Measurements from ENCODE around the gene MCAT.

The MCAT gene

DNA sequence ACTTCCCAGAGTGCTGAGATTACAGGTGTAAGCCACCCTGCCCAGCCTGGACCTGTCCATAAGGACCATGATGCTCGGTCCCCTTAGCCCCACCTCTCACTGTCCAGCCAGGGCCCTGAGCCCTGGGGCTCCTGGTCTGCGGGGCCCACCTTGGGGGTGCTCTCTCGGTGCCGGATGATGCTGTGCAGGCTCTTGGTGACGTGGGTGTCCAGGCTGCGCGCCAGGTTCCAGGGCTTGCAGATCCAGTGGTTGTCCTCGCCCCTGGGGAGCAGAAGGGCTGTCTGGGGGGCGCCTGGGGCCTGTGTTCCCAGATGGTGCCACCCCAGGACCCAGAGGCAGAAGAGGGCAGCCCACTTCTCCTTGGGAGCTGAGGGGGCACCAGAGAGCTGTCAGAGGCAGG lies 30.4 kb upstream of the MCAT start:
- no peak for DNase-seq (ENCODE audit: low read depth in 2 of 2)

DNA sequence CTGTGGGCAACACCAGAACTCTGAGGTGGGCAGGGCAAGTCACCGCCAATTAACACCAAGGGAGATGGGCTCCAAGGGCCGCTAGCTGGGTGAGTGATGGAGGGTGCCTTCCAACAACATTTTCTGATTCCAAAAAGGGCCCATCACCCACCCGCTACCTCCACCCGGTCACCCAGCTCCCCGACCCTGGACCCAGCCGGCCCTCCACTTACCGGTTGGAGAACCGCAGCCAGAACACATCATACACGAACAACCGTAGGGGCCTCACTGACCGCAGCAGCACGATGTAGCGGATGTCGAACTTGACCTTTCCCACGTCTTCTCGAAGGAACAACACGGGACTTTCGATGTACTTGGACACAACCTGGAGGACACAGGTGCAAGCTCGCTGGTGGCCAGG lies 29.0 kb upstream of the MCAT start:
- no peak for DNase-seq (ENCODE audit: low read depth in 2 of 2)

DNA sequence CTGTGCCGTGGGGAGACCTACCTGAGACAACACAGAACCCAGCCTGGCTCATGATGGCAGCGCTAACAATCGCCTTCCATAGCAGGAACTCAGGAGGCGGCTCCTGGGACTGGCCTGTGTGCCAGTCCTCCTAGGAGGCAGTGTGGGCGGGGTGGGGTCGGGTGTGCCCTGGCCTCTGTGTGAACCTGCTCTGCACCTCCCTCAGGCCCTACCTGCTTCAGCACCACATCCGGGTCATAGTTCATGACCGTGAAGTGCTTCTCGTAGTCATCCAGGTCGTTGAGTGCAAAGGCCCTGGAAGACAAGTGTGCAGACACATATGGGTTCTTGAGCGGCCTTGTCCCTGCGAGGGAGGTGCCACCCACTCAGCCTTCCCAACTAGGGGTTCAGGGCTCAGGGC lies 28.4 kb upstream of the MCAT start:
- DNase-seq (ENCODE audit: low read depth in 2 of 2) = no peak

DNA sequence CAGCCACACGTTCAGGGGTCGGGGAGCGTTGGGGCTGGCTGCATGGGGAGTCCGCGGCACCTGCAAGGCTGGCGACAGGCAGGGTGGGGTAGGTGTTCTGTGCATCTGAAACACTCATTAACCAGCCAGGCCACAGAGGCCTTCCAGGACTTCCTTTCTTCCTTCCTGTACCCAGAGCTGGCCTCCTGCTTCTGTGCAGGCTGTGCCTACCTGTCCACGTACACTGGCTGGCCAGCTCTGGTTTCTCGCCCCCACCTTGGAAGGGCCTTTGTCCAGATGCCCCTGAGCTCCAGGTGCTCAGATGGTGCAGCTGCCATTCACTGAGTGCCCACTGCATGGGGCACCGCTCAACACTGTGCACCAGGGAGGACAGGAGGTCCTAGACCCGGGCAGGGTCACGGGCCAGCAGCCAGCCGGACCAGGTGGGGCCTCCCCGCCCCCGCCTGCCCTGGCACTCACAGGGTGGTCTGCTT lies 27.9 kb upstream of the MCAT start:
- no peak for DNase-seq (ENCODE audit: low read depth in 2 of 2)

DNA sequence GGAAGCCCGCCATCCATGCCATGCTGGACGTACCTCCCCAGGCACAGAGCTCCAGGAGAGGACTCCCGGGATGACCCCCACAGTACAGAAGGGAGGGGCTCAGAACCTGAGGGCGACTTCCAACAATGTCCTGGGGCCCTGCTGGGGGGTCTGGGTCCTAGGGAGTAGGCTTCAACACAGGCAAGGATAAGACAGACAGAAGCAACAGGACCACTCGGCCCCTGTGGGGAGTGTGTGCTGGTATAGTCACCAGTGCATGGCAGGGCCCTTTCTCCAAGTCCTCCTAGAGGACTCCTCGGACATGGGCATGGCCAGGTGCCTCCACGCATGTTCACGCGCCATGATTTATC lies 26.9 kb upstream of the MCAT start:
- no peak for DNase-seq (ENCODE audit: low read depth in 2 of 2)

DNA sequence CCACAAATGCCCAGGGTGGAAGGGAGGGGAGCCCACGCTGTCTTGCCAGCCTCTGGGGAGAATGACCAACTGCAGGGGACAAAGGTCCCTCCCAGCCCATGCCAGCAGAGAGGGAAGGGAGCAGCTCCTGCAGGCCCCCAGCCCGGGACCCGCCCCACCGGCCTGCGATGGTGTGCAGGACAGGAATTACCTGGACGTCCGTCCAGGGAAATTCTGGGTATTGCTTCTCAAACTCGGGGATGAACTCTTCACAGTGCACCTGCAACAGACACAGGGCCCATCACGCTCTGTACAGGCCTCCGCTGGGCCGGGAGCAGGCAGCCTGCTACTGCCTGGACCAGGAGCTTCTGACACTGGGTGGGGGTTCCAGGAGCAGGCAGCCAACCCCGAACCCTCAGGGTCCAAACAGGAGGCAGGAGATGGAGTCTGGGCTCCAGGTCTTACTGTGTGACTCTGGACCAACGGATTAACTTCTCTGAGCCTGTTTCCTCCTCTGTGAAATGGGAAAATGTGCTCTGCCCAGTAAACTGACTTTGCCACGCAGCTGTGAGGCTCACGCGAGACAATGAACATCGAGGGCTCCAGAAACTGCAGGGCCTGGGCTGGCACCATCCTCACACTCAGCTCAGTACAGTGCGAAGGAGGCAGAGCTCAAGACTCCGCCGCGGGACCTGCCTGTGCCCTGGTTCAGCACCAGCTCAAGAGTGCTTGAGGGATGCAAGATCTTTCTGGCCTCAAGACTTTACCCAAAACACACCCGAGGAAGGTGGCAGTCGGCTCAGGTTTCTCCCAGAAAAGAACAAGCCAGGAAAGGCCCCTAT lies 26.3 kb upstream of the MCAT start:
- no peak for DNase-seq (ENCODE audit: low read depth in 2 of 2)

DNA sequence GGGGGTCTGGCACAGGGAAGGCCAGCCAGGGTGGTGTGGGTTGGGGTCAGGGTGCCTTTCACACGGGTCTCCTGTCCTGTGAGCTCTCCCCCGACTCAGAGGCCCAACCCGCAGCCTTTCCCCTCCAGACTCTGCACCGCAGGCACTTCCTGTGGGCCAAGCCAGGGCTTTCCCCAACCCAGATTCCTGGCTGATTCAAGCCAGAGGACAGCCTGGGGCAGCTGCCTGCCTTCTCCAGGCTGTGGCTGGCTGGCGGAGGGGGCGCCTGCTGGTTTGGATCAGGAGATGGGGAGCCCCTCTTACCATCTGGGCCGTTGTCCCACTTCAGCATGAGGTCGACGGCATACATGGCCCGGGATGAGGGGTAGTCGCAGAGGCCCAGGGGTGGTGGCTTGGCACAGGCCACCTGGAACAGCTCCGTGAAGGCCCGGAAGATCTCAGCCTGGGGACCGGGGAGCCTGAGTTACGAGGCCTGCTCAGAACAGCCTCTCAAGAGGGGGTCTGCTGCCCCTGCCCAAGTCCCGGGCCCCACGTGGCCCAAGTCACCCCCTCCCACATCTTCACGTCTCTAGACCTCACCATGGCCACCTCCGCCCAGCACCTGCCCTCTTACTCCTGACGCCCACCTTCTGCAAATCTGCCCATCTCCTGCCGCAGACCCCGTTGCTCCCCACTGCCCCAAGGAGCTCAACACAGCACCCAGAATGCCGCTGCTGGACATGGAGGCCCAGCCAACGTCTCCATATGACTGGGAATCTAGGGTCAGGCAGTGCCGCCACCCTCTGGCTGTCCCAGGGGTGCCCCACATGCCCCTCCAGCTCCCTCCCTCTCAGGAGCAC lies 25.5 kb upstream of the MCAT start:
- DNase-seq (ENCODE audit: low read depth in 2 of 2) = no peak

DNA sequence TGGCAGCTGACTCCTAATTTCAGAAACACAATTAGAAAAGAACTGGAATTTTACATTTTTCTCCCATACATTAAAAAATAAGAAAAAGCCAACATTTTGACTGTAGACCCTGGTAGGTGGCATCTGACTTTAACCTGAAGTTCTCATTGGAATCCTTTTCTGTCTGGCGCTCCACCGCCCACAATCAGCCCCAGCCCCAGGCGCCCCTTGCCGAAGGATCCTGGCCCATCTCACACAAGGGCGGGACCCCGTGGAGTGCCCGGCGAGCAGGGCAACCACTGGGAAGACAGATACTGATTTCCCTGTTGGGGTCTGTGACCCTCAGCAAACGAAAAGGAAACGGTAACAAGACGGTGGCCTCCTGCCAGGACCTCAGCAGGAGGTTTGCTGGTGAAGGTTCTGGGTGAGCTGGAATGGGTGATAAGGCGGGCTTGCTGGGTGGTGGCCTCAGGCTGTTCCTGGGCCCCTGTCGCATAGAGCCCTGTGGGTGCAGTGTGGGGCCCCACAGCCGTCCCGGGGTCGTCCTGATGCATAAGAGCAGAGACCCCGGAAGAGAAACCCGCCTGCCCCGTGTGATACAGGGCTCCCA lies 23.9 kb upstream of the MCAT start:
- DNase-seq (ENCODE audit: low read depth in 2 of 2) = no peak

DNA sequence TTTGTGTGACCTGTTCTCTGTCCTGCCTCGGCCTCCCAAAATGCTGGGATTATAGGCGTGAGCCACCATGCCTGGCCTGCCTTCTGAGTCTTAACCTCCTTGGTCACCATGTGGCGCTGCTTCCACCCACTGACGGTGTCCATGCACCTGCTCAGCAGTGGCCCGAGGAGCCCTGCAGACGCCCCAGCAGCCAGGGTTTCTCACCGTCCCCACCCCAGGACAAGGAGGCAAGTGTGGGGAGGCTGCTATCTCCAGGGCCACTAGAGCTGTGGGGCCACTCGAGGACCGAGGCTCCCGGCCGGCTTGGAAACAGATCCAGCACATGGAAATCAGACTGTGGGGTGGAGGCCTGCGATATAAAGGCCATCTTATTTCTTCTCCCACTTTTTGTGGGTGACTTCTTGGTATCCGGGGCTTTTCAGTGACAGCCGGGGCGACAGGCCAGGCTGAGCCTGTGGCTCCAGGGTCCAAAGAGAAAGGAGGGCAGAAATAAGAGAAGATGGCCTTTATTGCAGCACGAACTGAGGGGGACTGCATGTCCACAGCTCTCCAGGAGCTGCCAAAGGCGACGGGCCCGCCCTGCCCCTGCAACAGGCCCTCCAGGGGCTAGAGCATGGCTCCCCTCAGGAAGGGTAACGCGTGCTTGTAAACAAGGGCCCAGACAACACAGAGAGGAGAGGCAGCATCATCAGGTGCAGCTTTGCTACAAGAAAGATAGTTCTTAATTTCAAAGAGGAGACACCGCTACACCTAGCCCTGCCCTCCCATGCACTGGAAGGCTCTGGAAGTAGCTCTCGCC lies 23.1 kb upstream of the MCAT start:
- DNase-seq (ENCODE audit: low read depth in 2 of 2) = no peak

DNA sequence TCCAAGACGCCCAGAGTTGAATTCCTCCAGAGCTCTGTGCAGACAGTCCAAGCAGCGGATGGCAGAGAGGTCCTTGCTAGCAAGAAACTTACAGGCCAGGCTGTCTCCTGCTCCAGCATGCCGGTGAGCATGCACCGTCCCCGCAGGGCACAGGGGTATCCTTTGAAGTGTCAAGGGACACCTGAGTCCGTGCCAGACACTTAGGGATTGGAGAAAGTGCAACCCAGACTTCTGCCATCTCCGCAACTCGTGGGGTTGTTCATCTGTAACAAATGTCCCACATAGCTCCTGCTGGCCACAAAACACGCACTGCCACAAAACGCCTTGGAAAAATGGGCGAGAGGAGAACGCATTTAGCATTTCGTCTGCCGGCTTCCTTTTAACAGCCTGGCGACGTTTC lies 21.4 kb upstream of the MCAT start:
- DNase-seq (ENCODE audit: low read depth in 2 of 2) = no peak

DNA sequence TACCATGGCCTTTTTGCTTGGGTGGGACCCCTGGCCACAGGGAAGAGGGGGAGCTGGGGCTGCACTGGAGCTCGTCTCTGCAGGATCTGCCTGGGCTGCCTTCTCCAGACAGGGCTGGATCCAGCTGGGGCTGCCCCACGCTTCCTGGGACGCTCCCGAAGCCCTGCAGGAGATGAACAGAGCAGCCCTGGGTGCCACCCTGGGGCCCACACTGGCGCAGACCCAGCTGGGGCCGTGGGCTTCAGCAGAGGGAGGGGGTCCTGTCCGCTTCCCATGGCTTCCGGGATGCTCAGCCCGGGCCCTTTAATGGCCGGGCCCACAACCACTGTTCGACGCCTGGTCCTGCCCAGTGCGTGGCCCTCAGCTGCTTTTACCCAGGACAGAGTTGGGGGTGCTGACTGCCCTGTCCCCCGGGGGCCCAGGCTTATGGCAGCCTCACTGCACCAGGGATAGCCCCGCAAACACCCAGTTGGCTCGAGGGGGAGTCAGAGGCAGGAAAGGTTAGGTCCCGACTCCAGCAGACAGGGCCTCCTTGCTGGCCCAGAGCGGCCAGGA lies 20.1 kb upstream of the MCAT start:
- DNase-seq (ENCODE audit: low read depth in 2 of 2) = no peak

DNA sequence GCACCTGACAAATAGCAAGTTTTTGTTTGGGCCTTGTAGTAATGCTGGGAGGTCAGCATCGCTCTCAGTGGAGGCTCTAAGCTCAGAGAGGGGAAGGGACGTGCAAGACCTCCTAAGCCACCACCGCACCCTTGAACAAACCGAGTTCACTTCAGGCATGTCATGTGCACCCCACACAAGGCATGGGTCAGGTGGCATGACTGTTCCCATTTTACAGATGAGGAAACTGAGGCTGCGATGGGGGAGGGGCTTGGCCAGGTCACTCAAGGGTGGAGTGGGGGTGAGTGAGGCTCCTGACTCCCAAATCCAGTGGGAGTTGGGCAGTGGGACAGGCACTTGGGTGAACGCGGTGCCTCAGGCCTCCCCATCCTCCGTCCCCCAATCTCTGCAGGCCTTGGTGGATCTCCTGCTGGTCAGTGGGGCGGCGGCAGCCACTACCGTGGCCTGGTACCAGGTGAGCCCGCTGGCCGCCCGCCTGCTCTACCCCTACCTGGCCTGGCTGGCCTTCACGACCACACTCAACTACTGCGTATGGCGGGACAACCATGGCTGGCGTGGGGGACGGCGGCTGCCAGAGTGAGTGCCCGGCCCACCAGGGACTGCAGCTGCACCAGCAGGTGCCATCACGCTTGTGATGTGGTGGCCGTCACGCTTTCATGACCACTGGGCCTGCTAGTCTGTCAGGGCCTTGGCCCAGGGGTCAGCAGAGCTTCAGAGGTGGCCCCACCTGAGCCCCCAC lies 19.4 kb upstream of the MCAT start:
- no peak for DNase-seq (ENCODE audit: low read depth in 2 of 2)

DNA sequence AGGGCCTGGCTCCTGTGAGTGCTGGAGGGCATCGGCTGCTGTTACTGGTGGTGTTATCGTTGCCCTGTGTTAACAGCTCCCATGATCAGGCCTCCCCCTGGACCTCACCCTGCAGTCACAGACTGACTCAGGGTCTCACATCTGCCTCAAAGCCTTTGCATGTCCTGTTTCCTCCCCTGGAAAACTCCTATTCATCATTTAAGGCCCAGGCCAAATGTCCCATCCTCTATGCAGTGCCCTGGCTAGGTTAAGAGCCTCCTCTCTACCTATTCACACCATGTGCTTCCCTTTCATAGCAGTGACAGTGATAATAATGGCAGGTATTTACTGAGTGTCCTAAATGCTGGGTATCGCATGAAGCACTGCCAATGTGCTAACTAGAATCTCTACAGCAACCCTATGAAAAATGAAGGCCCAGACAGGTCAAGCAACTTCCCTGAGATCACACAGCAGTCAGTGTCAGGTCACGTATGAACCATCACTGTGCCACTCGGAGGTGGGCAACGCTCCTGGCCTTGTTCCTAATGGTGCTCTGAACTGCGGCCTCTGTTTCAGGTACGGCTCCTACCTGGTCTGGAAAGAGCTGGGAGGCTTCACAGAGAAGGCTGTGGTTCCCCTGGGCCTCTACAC lies 17.4 kb upstream of the MCAT start:
- DNase-seq (ENCODE audit: low read depth in 2 of 2) = no peak

DNA sequence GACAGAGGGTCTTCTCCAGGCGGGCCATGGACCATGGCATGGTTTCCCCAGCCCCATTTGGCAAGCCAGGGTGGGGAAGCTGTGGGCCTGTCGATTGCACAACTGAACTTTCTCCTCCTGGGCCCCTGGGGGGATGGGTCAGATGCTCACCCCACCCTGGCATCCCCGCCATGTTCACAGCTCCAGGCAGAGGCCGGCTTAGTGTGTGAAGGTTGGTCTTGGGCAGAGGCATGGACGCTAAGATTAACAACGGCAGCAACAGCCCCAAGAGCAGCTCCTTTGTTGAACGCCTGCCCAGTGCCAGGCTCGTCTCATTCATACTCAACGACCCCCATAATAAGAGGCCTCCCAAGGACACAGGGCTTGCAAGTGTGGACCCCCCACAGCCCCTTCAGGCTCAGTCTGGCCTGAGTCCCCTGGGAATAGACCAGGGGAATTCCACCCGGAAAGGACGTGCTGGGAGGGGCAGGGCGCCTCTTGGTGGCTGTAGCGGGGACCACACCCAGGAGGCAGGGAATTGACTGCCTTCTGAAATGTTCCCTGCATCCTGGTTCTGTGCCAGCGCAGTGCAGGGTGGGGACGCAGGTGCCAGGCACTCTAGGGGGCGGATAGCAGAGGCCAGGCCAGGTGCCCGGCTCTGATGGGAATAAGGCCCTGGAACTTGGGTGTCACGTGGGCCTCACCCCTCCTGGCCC lies 16.4 kb upstream of the MCAT start:
- no peak for DNase-seq (ENCODE audit: low read depth in 2 of 2)

DNA sequence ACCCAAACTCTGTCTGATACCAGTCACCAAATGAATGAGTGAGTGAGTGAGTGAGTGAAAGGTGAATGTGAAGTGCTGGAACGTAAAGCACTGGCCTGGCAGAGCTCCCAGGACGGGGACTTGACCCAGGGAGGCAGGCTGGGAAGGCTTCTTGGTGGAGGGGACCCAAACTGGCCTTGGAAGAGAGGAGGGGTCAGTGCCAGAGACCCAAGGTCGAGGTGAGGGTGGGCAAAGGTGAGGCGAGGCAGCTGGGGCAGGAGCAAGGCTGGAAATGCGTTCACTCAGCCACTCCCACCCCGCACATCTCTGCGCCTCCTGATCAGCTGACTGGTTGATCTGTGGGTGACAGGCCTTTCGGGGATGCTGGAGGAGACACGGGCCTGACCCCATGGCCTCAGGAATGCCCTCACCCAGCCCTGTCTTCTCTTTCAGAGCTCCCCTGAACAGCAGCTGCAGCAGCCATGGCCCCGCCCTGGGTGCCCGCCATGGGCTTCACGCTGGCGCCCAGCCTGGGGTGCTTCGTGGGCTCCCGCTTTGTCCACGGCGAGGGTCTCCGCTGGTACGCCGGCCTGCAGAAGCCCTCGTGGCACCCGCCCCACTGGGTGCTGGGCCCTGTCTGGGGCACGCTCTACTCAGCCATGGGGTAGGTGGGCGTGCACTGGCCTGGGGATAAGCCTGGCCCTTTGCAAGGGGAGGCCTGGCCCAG lies 15.7 kb upstream of the MCAT start:
- no peak for DNase-seq (ENCODE audit: low read depth in 2 of 2)

DNA sequence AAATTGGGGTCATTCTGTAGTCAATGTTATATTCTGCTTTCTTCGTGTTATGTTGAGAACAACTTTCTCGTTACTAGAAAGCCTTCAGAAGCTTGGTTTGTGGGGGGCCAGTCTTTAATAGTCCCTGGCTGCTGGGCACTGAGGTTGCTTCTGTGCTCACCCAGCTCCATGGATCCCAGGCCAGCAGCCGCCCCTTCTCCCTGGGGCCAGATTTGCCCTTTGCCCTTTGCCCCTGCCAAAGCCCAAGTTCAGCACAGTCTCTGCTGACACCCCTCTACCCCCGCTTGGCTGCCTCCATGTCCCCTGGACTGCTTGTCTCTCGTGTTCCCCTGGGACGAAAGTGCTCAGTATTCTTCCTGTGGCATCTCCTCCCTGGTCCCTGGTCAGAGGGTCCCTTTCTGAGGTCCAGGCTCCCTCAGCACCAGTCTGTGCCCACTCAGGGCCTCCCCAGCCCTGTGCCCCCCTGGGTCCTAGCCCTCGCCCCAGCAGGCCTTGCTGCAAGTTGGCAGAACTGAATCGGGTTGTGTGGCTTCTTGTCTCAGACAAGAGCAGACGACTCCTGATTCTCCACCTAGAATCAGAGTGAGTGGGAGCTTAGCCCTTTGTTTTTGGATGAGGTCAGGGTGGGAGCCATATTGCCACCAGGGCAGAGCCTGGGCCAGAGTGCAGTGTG lies 14.8 kb upstream of the MCAT start:
- DNase-seq (ENCODE audit: low read depth in 2 of 2) = no peak

DNA sequence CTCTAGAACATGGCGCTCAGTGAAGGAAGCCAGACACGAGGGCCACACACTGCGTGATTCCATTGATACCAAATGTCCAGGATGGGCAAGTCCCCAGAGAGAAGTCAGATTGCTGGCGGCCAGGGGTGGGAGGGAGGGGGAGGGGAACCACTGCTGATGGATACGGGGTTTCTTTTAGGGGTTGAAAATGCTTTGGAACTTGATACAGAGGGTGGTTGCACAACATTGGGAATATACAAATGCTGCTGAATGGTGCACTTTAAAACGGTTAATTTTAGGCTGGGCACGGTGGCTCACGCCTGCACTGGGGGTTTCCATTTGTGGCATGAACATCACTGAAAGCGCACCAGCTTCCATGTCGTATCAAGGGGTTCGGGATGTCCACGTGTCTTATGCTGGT lies 13.2 kb upstream of the MCAT start:
- DNase-seq (ENCODE audit: low read depth in 2 of 2) = no peak

DNA sequence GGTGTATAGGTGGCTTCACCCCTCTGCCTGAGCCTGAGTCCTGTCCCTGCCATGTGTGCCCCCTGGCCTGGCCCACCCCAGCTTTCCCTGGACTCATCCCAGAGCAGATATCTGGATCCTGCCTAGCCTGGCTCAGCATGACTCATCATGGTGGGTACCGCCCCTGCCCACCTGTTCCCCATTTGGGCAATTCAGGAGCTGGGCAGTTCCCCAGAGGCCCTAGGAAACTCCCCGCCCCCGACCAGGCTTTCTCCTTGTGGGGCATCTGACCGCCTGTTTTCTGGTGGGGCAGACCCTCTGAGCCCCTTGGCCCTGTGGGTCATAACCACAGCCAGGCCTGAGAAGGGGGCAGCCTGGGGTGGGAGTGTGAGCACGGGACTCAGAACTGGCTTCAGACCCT lies 12.6 kb upstream of the MCAT start:
- DNase-seq (ENCODE audit: low read depth in 2 of 2) = no peak
